Small intestine (tissue), 4 donors: ENCODE measurements around the gene AFF4. TPM values are rescaled to one million over a fixed set of nuclear protein-coding genes. Genes with fewer than 3 reads are reported as not detected.

Experiments used
- polyA plus RNA-seq, 4 donors: library from polyadenylated mRNA; stranded (reverse) in 3 of 4; unstranded in 1 of 4; fragments of 200-250 nt in 3 of 4; fragments of 120-200 nt in 1 of 4; gene quantifications; one replicate each; pipeline versions ENCODE4 v1.2.1 to v1.2.3, GENCODE V29; 2013
- donor health status: healthy with polysubstance abuse.
- donor health status: Bipolar disorder and iron deficiency.
- donor health status: healthy.

Gene AFF4
- polyA plus RNA-seq, 4 donors: 7.0 to 45.7 (median 10.2) TPM

Other genes starting within 250 kb of the AFF4 start
- gene KIF3A, start 226.1 kb downstream of the AFF4 start, polyA plus RNA-seq: 1 to 10 TPM in 3 of 4 donors, under 1 TPM in 1; 0.54 to 4.7 (median 2.7) TPM
- gene CCNI2, start 216.2 kb downstream of the AFF4 start, polyA plus RNA-seq: 1 to 10 TPM; 1.6 to 8.2 (median 5.0) TPM
- 10 to 100 TPM; 14.6 to 38.8 (median 26.3) TPM for gene SEPTIN8, start 186.4 kb downstream of the AFF4 start, polyA plus RNA-seq
- 10 to 100 TPM; 25.6 to 75.4 (median 66.1) TPM for gene SOWAHA, start 150.3 kb downstream of the AFF4 start, polyA plus RNA-seq
- gene SHROOM1, start 133.0 kb downstream of the AFF4 start, polyA plus RNA-seq: 10 to 100 TPM in 3 of 4 donors, 1 to 10 TPM in 1; 9.2 to 72.2 (median 15.0) TPM
- gene GDF9, start 97.2 kb downstream of the AFF4 start, polyA plus RNA-seq: under 1 TPM in 3 of 4 donors, not detected in 1; 0.32 to 0.67 (median 0.34) TPM
- 100 to 1,000 TPM; 225 to 872 (median 544) TPM for gene UQCRQ, start 97.0 kb downstream of the AFF4 start, polyA plus RNA-seq
- 10 to 100 TPM in 1 of 4 donors, 1 to 10 TPM in 3; 2.2 to 12.3 (median 6.6) TPM for gene LEAP2, start 90.0 kb downstream of the AFF4 start, polyA plus RNA-seq
- 10 to 100 TPM; 24.4 to 39.7 (median 27.4) TPM for gene ZCCHC10, start 62.9 kb upstream of the AFF4 start, polyA plus RNA-seq
- gene HSPA4, start 88.4 kb upstream of the AFF4 start, polyA plus RNA-seq: 10 to 100 TPM; 30.9 to 67.1 (median 41.1) TPM